ENCODE measurements around the gene SNAP47.
A peak's percentile ranks its signal among the peaks of the same experiment; 100 is the strongest.

Gene SNAP47

GRCh38 chr1:227788271-227789083, 53.2 kb downstream of the SNAP47 start:
- peak overlapping the region; percentile 57 for H3K4me3 ChIP-seq (ENCODE audit: control insufficient read depth, low read depth, low read length)
- no peak for DNase-seq (ENCODE audit: low read depth)
- TF ChIP-seq CTCF (conservative IDR thresholded peaks at IDR 0.05; ENCODE audit: control insufficient read depth, insufficient read depth, low read depth, low read length) = no peak

DNA sequence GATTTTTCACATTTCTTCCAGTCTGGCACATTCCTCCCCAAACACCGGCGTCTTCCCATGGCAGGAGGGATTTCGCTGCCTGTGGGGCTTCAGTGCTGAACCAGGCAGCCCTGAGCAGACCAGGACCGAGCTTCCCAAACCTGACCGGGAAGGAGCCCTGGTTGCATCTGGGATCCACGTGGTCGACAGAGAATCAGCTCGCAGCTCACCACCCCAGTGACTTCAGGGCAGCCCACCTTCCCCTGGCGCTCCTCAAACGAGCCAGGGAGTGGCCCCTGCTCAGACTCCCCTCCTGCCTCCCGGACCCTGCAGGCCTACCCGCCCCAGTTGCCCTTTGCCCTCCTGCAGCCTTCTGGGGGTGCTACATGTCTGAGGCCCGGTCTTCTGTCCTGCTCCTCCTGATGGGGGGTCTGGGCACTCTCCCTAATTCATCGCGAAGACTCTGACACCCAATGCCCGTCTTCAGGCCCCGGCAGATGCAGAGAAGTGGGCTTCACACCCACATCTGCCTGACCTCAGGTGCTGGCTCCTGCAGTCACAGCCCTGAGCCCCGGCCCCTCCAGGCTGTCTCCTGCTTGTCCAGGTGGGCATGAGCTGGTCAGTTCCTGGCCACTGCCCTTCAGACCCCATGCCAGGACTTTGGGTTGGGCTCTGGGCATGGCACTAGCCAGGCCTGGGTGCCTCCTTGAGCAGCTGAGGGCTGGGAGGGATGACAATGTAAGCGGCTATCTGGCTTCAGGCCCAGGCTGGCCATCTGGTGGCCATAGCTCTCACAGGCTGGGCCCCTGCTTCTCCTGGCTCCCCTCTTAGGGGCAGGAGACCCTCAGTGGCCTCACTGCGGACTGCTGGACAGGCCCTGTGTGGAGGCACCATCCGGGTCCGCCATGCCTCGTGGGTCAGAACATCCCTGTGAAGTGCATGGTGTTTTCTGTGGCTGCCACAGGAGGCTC, 54.1 kb downstream of the SNAP47 start:
- DNase-seq (ENCODE audit: low read depth) = peak; percentile 51
- TF ChIP-seq CTCF (conservative IDR thresholded peaks at IDR 0.05; ENCODE audit: control insufficient read depth, insufficient read depth, low read depth, low read length) = peak; percentile 20
- H3K4me3 ChIP-seq (ENCODE audit: control insufficient read depth, low read depth, low read length) = peak overlapping the region; percentile 57

GRCh38 chr1:227790034-227790400, 54.8 kb downstream of the SNAP47 start:
- DNase-seq (ENCODE audit: low read depth) = no peak
- no peak overlapping the region for H3K4me3 ChIP-seq (ENCODE audit: control insufficient read depth, low read depth, low read length)
- no peak for TF ChIP-seq CTCF (conservative IDR thresholded peaks at IDR 0.05; ENCODE audit: control insufficient read depth, insufficient read depth, low read depth, low read length)

DNA sequence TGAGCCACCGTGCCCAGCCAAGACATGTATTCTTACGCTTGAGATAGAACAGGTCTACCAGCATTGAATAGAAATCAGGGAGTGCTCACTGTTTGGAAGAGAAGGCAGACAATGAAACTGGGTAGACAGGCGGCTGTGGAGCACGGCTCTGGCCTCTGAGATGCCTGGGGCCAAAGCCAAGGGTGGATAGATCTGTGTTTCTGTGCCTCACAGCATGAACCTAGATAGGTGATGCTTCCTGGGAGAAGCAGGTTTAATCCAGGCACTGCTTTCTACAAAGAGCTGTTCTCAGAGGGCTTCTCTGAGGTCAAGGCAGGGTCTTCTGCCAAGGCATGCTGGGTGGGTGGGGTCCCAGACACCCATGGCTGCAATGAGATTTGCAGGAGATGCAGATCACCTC, 55.6 kb downstream of the SNAP47 start:
- no peak for TF ChIP-seq CTCF (conservative IDR thresholded peaks at IDR 0.05; ENCODE audit: control insufficient read depth, insufficient read depth, low read depth, low read length)
- H3K4me3 ChIP-seq (ENCODE audit: control insufficient read depth, low read depth, low read length) = no peak overlapping the region
- no peak for DNase-seq (ENCODE audit: low read depth)

GRCh38 chr1:227791425-227792143, 56.3 kb downstream of the SNAP47 start:
- DNase-seq (ENCODE audit: low read depth) = no peak
- no peak overlapping the region for H3K4me3 ChIP-seq (ENCODE audit: control insufficient read depth, low read depth, low read length)
- TF ChIP-seq CTCF (conservative IDR thresholded peaks at IDR 0.05; ENCODE audit: control insufficient read depth, insufficient read depth, low read depth, low read length) = no peak
